ENCODE measurements around the gene FAM20A. TPM values are rescaled to one million over a fixed set of nuclear protein-coding genes. Genes with fewer than 3 reads are reported as not detected.

The FAM20A gene
- total RNA-seq, 2 experiments from 2014 or later: not detected

GRCh38 chr17:68605914-68606313 lies 4.7 kb upstream of the FAM20A start:
- H3K36me3 Mint-ChIP-seq (ENCODE audit: low read depth): no peaks in the 10 kb centered on the region

GRCh38 chr17:68603656-68604055 lies 2.5 kb upstream of the FAM20A start:
- H3K27me3 Mint-ChIP-seq (ENCODE audit: low read depth): peaks cover 38% of the 10 kb centered on the region
- CTCF ChIA-PET: no interaction called here

More at GRCh38 chr17:68605914-68606313, 4.7 kb upstream of the FAM20A start:
- CTCF ChIA-PET: interaction anchor here (1.1 to 1.5 kb wide), 2 partner anchors 8 to 130 kb away, joined by 3 to 8 read pairs; no protein-coding TSS in a partner anchor
- no peak overlapping the region for H3K4me3 Mint-ChIP-seq
- intact Hi-C loops (cut with micrococcal nuclease): no loop called here
- H3K4me1 Mint-ChIP-seq (ENCODE audit: low read depth): peaks cover 4% of the 10 kb centered on the region
- peaks cover 28% of the 10 kb centered on the region for H3K9me3 Mint-ChIP-seq
- H3K27me3 Mint-ChIP-seq (ENCODE audit: low read depth): peaks cover 27% of the 10 kb centered on the region
- H3K27ac Mint-ChIP-seq: no peak overlapping the region
- DNase-seq: no peak

GRCh38 chr17:68603027-68603426 lies 1.9 kb upstream of the FAM20A start:
- H3K9me3 Mint-ChIP-seq: peaks cover 7% of the 10 kb centered on the region
- intact Hi-C loops (cut with micrococcal nuclease): no loop called here
- H3K36me3 Mint-ChIP-seq (ENCODE audit: low read depth): no peaks in the 10 kb centered on the region
- H3K27me3 Mint-ChIP-seq (ENCODE audit: low read depth): peaks cover 44% of the 10 kb centered on the region
- H3K4me1 Mint-ChIP-seq (ENCODE audit: low read depth): peaks cover 9% of the 10 kb centered on the region
- DNase-seq: no peak
- no peak overlapping the region for H3K4me3 Mint-ChIP-seq
- CTCF ChIA-PET: no interaction called here
- H3K27ac Mint-ChIP-seq: no peak overlapping the region

More at GRCh38 chr17:68603656-68604055, 2.5 kb upstream of the FAM20A start:
- DNase-seq: no peak
- peaks cover 11% of the 10 kb centered on the region for H3K9me3 Mint-ChIP-seq
- H3K36me3 Mint-ChIP-seq (ENCODE audit: low read depth): no peaks in the 10 kb centered on the region
- intact Hi-C loops (cut with micrococcal nuclease): no loop called here
- no peak overlapping the region for H3K4me3 Mint-ChIP-seq
- peaks cover 9% of the 10 kb centered on the region for H3K4me1 Mint-ChIP-seq (ENCODE audit: low read depth)
- H3K27ac Mint-ChIP-seq: no peak overlapping the region

GRCh38 chr17:68602289-68602688 lies 1.1 kb upstream of the FAM20A start:
- H3K36me3 Mint-ChIP-seq (ENCODE audit: low read depth): no peaks in the 10 kb centered on the region
- no peak overlapping the region for H3K27ac Mint-ChIP-seq
- peaks cover 1% of the 10 kb centered on the region for H3K9me3 Mint-ChIP-seq
- CTCF ChIA-PET: no interaction called here
- peaks cover 46% of the 10 kb centered on the region for H3K27me3 Mint-ChIP-seq (ENCODE audit: low read depth)
- intact Hi-C loops (cut with micrococcal nuclease): no loop called here
- H3K4me1 Mint-ChIP-seq (ENCODE audit: low read depth): peaks cover 9% of the 10 kb centered on the region
- H3K4me3 Mint-ChIP-seq: no peak overlapping the region
- DNase-seq: no peak

- Mint-ChIP-seq H3K27ac (no peak overlapping the region), H3K9me3 (no peaks in the 10 kb centered on the region), H3K36me3 (ENCODE audit: low read depth) (no peaks in the 10 kb centered on the region), H3K4me1 (ENCODE audit: low read depth) (peaks cover 9% of the 10 kb centered on the region), H3K4me3 (peak overlapping the region; percentile 8), H3K27me3 (ENCODE audit: low read depth) (peaks cover 52% of the 10 kb centered on the region)
- DNase-seq: no peak
- CTCF ChIA-PET: no interaction called here
- intact Hi-C loops (cut with micrococcal nuclease): no loop called here
These were observed 560 bp upstream of the FAM20A start for GRCh38 chr17:68601565-68602288.

- DNase-seq: peak; percentile 10
- H3K27ac Mint-ChIP-seq: no peak overlapping the region
- H3K4me3 Mint-ChIP-seq: peak overlapping the region; percentile 35
- H3K9me3 Mint-ChIP-seq: no peaks in the 10 kb centered on the region
- H3K4me1 Mint-ChIP-seq (ENCODE audit: low read depth): peaks cover 14% of the 10 kb centered on the region
- CTCF ChIA-PET: no interaction called here
- no peaks in the 10 kb centered on the region for H3K36me3 Mint-ChIP-seq (ENCODE audit: low read depth)
- intact Hi-C loops (cut with micrococcal nuclease): no loop called here
- H3K27me3 Mint-ChIP-seq (ENCODE audit: low read depth): peaks cover 62% of the 10 kb centered on the region
These were observed 868 bp downstream of the FAM20A start for GRCh38 chr17:68600067-68600930.

- intact Hi-C loops (cut with micrococcal nuclease): no loop called here
- DNase-seq: no peak
- CTCF ChIA-PET: no interaction called here
- no peaks in the 10 kb centered on the region for H3K9me3 Mint-ChIP-seq
- peaks cover 14% of the 10 kb centered on the region for H3K4me1 Mint-ChIP-seq (ENCODE audit: low read depth)
- H3K27ac Mint-ChIP-seq: no peak overlapping the region
- H3K27me3 Mint-ChIP-seq (ENCODE audit: low read depth): peaks cover 63% of the 10 kb centered on the region
- peak overlapping the region; percentile 35 for H3K4me3 Mint-ChIP-seq
- H3K36me3 Mint-ChIP-seq (ENCODE audit: low read depth): no peaks in the 10 kb centered on the region
These were observed 1.6 kb downstream of the FAM20A start for GRCh38 chr17:68599552-68600066.

- Mint-ChIP-seq H3K27me3 (ENCODE audit: low read depth) (peaks cover 63% of the 10 kb centered on the region), H3K4me1 (ENCODE audit: low read depth) (peaks cover 14% of the 10 kb centered on the region), H3K4me3 (no peak overlapping the region), H3K9me3 (no peaks in the 10 kb centered on the region), H3K36me3 (ENCODE audit: low read depth) (no peaks in the 10 kb centered on the region), H3K27ac (no peak overlapping the region)
- intact Hi-C loops (cut with micrococcal nuclease): no loop called here
- no peak for DNase-seq
- CTCF ChIA-PET: no interaction called here
These were observed 2.1 kb downstream of the FAM20A start for GRCh38 chr17:68599091-68599490.

GRCh38 chr17:68598545-68598961 lies 2.6 kb downstream of the FAM20A start:
- CTCF ChIA-PET: no interaction called here
- intact Hi-C loops (cut with micrococcal nuclease): no loop called here
- no peak overlapping the region for H3K4me3 Mint-ChIP-seq

GRCh38 chr17:68598074-68598473 lies 3.1 kb downstream of the FAM20A start:
- intact Hi-C loops (cut with micrococcal nuclease): no loop called here
- DNase-seq: no peak
- no peaks in the 10 kb centered on the region for H3K9me3 Mint-ChIP-seq
- H3K4me3 Mint-ChIP-seq: no peak overlapping the region
- H3K27me3 Mint-ChIP-seq (ENCODE audit: low read depth): peaks cover 63% of the 10 kb centered on the region
- H3K36me3 Mint-ChIP-seq (ENCODE audit: low read depth): no peaks in the 10 kb centered on the region
- H3K27ac Mint-ChIP-seq: no peak overlapping the region
- H3K4me1 Mint-ChIP-seq (ENCODE audit: low read depth): peaks cover 14% of the 10 kb centered on the region
- CTCF ChIA-PET: no interaction called here

More at GRCh38 chr17:68598545-68598961, 2.6 kb downstream of the FAM20A start:
- no peak overlapping the region for H3K27ac Mint-ChIP-seq
- DNase-seq: no peak
- H3K27me3 Mint-ChIP-seq (ENCODE audit: low read depth): peaks cover 64% of the 10 kb centered on the region
- H3K9me3 Mint-ChIP-seq: no peaks in the 10 kb centered on the region
- H3K4me1 Mint-ChIP-seq (ENCODE audit: low read depth): peaks cover 14% of the 10 kb centered on the region
- H3K36me3 Mint-ChIP-seq (ENCODE audit: low read depth): no peaks in the 10 kb centered on the region

GRCh38 chr17:68596411-68596945 lies 4.7 kb downstream of the FAM20A start:
- H3K27ac Mint-ChIP-seq: no peak overlapping the region
- H3K4me1 Mint-ChIP-seq (ENCODE audit: low read depth): peaks cover 10% of the 10 kb centered on the region
- no peak for DNase-seq
- intact Hi-C loops (cut with micrococcal nuclease): no loop called here
- H3K27me3 Mint-ChIP-seq (ENCODE audit: low read depth): peaks cover 54% of the 10 kb centered on the region
- H3K4me3 Mint-ChIP-seq: no peak overlapping the region
- CTCF ChIA-PET: interaction anchor here (0.7 kb wide), 1 partner anchor 20 kb away, joined by 3 read pairs; no protein-coding TSS in a partner anchor
- no peaks in the 10 kb centered on the region for H3K9me3 Mint-ChIP-seq
- H3K36me3 Mint-ChIP-seq (ENCODE audit: low read depth): no peaks in the 10 kb centered on the region

- Mint-ChIP-seq H3K27ac (no peak overlapping the region), H3K4me3 (no peak overlapping the region), H3K9me3 (no peaks in the 10 kb centered on the region), H3K27me3 (ENCODE audit: low read depth) (peaks cover 55% of the 10 kb centered on the region), H3K36me3 (ENCODE audit: low read depth) (no peaks in the 10 kb centered on the region), H3K4me1 (ENCODE audit: low read depth) (peaks cover 10% of the 10 kb centered on the region)
- intact Hi-C loops (cut with micrococcal nuclease): no loop called here
- no peak for DNase-seq
- CTCF ChIA-PET: no interaction called here
These were observed 5.2 kb downstream of the FAM20A start for GRCh38 chr17:68595986-68596385.

Measured in activated naive CD4-positive, alpha-beta T cell treated with anti-CD3 and anti-CD28 coated beads for 36 hours (primary cell).